HG03378 (cell line): Measurements from ENCODE around the gene PTPRO.

Experiments
- ATAC-seq: cut with Tn5 transposase; IDR thresholded peaks from one replicate; pipeline ENCODE4 v1.9.1; 2021; ENCODE audit warnings: mild to moderate bottlenecking, moderate library complexity; ENCODE audit not compliant: unreplicated experiment

PTPRO gene

GRCh38 chr12:15346488-15346887 is 24.2 kb downstream of the PTPRO start:
- ATAC-seq: no peak

- ATAC-seq: no peak
Measured at GRCh38 chr12:15350643-15351042, 28.3 kb downstream of the PTPRO start.

GRCh38 chr12:15355766-15356165 is 33.5 kb downstream of the PTPRO start:
- no peak for ATAC-seq

GRCh38 chr12:15356951-15357364 is 34.6 kb downstream of the PTPRO start:
- ATAC-seq: no peak

GRCh38 chr12:15364221-15365160 is 42.2 kb downstream of the PTPRO start:
- ATAC-seq: no peak

- ATAC-seq: no peak
Measured at GRCh38 chr12:15368812-15369211, 46.5 kb downstream of the PTPRO start.

- ATAC-seq: no peak
Measured at GRCh38 chr12:15372352-15372751, 50.0 kb downstream of the PTPRO start.

GRCh38 chr12:15387772-15388171 is 65.5 kb downstream of the PTPRO start:
- no peak for ATAC-seq

GRCh38 chr12:15389561-15389960 is 67.3 kb downstream of the PTPRO start:
- ATAC-seq: no peak

GRCh38 chr12:15393037-15393436 is 70.7 kb downstream of the PTPRO start:
- ATAC-seq: no peak

- ATAC-seq: no peak
Measured at GRCh38 chr12:15393995-15394394, 71.7 kb downstream of the PTPRO start.

- no peak for ATAC-seq
Measured at GRCh38 chr12:15404485-15404884, 82.2 kb downstream of the PTPRO start.

GRCh38 chr12:15405606-15406005 is 83.3 kb downstream of the PTPRO start:
- no peak for ATAC-seq

GRCh38 chr12:15407025-15407424 is 84.7 kb downstream of the PTPRO start:
- no peak for ATAC-seq

- ATAC-seq: no peak
Measured at GRCh38 chr12:15411842-15412241, 89.5 kb downstream of the PTPRO start.

GRCh38 chr12:15417691-15418090 is 95.4 kb downstream of the PTPRO start:
- ATAC-seq: no peak

- ATAC-seq: no peak
Measured at GRCh38 chr12:15423629-15424028, 101.3 kb downstream of the PTPRO start.

GRCh38 chr12:15427913-15428312 is 105.6 kb downstream of the PTPRO start:
- ATAC-seq: no peak

- ATAC-seq: no peak
Measured at GRCh38 chr12:15428632-15429031, 106.3 kb downstream of the PTPRO start.

- ATAC-seq: no peak
Measured at GRCh38 chr12:15429262-15429661, 107.0 kb downstream of the PTPRO start.

- no peak for ATAC-seq
Measured at GRCh38 chr12:15435597-15435996, 113.3 kb downstream of the PTPRO start.

- no peak for ATAC-seq
Measured at GRCh38 chr12:15439459-15439858, 117.2 kb downstream of the PTPRO start.

GRCh38 chr12:15443050-15443449 is 120.7 kb downstream of the PTPRO start:
- ATAC-seq: no peak
